ENCODE data around the gene LILRB3.
"Not testable (repeated sequence)": the region's sequence is repeated elsewhere in the genome, so short reads cannot be mapped to it uniquely, and the experiment has no call there.

The LILRB3 gene

DNA sequence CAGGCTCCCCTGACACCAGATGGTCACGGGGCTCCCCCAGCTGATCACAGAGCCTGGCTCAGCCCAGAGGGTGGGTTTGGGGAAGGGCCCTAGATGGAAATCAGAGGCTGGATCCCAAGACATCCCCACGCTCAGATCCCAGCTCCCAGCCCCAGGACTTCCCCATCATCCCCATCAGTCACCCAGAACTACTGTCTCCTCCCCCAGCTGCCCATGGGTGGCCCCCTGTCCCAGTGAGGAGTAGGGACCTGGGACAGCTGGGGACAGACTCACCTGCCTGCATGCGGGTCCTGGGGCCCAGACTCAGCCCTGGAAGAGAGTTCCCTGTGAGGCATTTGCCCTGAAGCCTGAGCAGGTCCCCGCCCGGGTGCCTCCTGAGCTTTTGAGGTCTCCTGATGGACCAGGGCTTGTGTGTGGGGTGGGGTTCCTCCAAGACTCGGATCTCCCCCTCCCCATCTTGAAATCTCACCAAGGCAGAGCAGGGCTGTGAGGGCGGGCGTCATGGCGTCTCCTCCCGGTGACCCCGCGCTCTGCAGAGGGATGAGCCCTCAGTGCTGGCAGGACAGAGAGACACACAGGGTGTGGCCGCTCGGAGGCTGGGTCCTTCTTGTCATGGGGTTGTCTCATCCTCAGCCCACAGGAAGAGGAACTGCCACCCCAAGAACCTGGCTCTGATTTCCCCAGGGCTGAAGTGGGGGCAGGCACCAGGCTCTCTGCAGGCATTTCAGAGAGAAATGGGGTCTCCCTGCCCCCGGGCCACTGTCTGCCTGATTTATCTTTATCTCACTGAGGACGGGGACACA lies at the start of gene LILRB3:
Gene LILRB3, minus strand, starts transcription at position 534 of the 803 bp plus-strand sequence. Its CDS starts 31 bp downstream, at position 503.
- not testable (repeated sequence) for DNase-seq

DNA sequence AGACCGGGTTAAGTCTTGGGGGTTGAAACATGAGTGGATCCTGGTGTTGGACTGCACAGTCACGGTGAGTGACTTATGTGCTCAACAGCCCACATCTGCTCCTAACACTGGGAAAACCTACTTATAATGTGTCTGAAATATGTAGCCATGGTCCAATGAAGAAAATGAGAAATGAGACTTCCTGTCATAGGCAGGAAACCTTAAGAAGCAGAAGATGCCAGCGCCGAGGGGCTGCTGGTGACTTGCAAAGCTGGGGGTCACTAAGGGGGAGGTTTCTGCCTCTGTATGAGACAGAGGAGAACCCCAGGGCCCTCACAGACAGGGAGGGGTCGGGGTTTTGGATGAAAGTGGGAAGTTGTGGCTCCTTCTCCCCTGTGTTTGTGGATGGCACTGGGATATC lies 49.4 kb upstream of the LILRB3 start:
- DNase-seq: not testable (repeated sequence)

DNA sequence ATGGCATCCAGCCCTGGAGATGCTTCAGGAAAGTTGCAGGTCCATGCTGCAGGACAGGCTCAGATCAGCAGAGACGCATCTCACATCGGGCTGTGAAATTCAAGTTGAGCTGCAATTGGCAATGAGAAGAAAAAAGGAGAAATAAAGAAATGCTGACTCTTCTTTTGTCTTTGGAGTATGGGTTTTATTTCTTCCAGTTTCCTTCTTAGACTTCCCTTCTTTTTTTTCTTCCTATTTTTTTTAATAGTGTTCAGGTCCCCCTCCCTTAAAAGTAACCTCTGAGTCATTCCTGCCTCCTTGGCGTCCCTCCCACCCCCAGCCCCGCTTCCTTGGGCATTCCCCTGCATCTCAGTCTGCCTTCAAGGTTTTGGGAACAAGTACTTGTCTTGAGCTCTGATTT lies 48.8 kb upstream of the LILRB3 start:
- DNase-seq: not testable (repeated sequence)

DNA sequence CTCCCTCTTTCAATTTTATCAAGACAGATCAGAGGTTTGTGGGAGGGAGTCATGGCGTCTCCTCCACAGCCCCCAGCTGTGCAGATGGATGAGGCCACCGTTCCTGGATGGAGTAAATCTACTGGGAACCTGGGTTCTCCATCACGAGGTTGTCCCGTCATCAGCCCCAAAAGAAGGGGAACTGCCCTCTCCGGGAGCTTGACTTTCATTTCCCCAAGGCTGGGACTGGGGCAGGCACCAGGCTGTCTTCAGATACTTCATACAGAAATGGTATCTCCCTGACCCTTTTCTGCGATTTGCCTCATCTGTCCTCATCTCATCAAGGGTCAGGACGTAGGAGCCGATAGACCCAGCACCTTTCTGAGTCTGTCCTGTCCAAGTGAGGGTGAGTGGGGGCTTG lies 48.3 kb upstream of the LILRB3 start:
- DNase-seq: no peak

- DNase-seq: no peak
These were observed 46.1 kb upstream of the LILRB3 start for GRCh38 chr19:54268936-54269335.

DNA sequence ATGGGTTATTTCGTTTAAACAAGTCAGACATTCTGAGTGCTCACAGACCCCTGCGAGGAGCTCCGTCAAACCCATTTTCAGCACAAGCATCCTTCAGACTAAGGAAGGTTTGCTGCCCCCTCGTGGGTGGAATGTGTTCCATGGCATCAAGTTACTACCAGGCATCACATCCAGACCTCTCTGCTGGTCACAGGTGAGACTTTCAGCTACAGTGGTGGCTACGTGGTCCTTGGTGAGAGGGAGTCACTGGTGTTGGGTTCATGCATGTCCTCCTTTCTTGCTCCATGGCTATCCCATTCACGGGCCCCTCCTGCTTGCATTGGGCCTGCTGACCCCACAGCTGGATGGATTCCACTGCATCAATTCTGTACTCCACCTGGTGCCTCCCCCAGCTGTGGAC lies 43.3 kb upstream of the LILRB3 start:
- DNase-seq: peak; percentile 73

GRCh38 chr19:54262470-54262869 lies 39.7 kb upstream of the LILRB3 start:
- DNase-seq: no peak

GRCh38 chr19:54262066-54262465 lies 39.3 kb upstream of the LILRB3 start:
- no peak for DNase-seq

DNA sequence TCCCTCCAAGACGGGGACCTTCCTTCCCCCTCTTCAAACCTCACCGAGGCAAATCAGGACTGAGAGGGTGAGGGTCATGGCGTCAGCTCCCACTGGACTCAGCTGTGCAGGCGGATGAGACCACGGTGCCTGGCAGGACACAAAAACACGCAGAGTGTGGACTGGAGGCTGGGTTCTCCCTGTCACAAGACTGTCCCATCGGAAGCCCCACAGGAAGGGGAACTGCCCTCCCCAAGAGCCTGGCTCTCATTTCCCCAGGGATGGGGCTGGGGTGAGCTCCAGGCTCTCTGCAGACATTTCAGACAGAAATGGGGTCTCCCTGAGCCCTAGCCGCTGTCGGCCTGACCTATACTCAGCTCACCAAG lies 34.3 kb upstream of the LILRB3 start, which contains the start of gene LILRB5:
Gene LILRB5, minus strand, starts transcription at position 158 of the 365 bp plus-strand sequence. Its CDS starts 80 bp downstream, at position 78.
- DNase-seq: no peak

- no peak for DNase-seq
These were observed 33.7 kb upstream of the LILRB3 start for GRCh38 chr19:54256250-54257115.

- no peak for DNase-seq
These were observed 32.4 kb upstream of the LILRB3 start for GRCh38 chr19:54255105-54255775.

- no peak for DNase-seq
These were observed 31.5 kb upstream of the LILRB3 start for GRCh38 chr19:54254195-54254906.

DNA sequence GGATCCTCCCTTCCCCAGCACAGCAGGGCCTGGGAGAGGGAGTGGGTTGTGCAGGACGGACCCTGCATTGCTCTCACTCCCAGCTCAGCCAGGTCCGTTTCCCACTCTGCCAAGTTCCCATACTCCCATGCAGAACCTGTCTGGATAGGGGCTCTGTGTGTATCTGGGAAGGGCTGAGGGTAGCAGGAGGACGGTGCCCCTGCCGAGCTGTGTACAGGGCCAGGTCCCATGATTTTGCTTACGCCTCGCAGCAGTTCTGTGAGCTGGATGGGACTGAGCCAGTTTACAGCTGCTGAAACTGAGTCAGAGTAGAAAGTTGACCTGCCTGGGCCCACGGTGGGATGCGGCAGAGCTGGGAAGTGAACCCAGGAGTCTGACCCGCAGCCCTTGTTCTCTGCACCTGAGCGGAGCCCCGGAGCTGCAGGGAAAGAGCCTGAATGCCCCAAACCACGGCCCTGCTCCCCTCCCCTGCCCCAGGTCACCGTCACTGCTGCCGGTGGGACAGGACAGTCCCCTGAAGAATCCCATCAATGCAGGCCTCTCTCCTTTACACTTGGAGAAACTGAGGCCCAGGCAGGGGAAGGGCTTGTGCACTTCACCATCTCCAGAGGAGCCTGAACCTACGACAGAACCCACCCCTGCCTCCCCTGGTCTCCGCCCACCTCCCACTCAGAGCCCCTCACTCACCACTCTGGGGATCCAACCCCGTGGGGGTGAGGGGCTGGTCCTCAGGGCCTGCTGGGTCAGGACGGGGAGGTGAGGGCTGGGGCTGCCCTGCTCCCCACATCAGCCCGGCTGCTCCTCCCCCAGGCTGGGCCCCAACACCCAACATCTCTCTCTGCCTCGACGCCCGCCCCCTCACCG lies 30.8 kb upstream of the LILRB3 start:
- no peak for DNase-seq

GRCh38 chr19:54252845-54253244 lies 30.0 kb upstream of the LILRB3 start:
- DNase-seq: no peak

GRCh38 chr19:54252243-54252642 lies 29.4 kb upstream of the LILRB3 start:
- DNase-seq: no peak

DNA sequence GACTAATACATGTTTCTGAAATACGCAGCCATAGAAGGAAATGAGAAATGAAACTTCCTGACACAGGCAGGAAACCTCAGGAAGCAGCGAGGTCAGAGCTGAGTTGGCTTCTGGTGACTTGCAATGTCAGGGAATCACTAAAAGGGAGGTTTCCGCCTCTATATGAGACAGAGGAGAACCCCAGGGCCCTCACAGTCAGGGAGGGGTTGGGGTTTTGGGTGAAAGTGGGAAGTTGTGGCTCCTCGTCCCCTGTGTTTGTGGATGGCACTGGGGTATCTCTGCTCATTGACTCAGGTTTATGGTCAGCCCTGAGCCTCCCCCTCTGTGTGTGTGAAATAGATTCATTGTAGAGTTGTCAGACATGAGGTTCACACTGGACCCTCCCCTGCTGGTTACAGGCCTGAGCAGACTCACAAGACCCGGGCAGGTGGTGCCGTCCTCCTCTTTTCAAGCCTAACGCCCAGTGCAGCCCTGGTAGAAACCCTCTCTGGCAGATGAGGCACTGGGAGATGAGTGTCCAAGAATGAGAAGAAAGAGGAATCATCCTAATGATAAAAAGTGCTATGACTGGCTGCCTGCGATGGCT lies 25.3 kb upstream of the LILRB3 start:
- peak; percentile 47 for DNase-seq

- DNase-seq: no peak
These were observed 24.5 kb upstream of the LILRB3 start for GRCh38 chr19:54247106-54247930.

DNA sequence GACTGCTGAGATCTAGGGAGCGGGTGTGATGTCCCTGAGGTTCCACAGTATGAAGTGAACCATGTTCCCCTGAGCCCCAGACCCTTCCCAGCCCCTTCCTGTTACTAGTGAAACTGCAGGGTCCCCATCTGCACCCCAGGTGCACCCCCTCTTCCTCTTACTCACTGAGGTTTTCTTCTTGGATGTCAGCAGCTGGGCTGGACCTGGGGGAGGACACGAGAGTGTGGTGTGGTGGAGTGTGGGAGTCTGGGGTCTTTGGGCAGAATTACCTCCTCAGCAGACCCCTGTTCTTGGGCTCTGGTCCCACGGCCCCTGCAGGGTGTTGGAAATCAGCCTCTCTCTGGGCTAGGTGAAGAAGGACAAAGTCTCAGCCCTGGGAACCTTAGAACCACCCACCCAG lies 23.1 kb upstream of the LILRB3 start:
- DNase-seq: no peak

- not testable (repeated sequence) for DNase-seq
These were observed 21.0 kb upstream of the LILRB3 start for GRCh38 chr19:54243809-54244208.

- not testable (repeated sequence) for DNase-seq
These were observed 19.8 kb upstream of the LILRB3 start, which contains the start of gene LILRA6 for GRCh38 chr19:54242646-54243045. Gene LILRA6, minus strand, starts transcription at chr19:54242790.

All from stimulated activated CD4-positive, alpha-beta T cell treated with anti-CD3 and anti-CD28 coated beads, Interleukin-4, amount 100 ng/mL, for 24 hours (primary cell).